GM23248 (cell line): Measurements from ENCODE around the gene NAT16. TPM values are rescaled to one million over a fixed set of nuclear protein-coding genes. Genes with fewer than 3 reads are reported as not detected.
"Not testable (repeated sequence)": the region's sequence is repeated elsewhere in the genome, so short reads cannot be mapped to it uniquely, and the experiment has no call there.

ENCODE experiments used
- DNase-seq: peaks from one replicate; pipeline ENCODE4 v3.0.0-alpha.2; 2015
- H2AFZ ChIP-seq: fragments of 200-600 bp; sonication (generic); 2 replicates; pipeline ENCODE4 v1.6.1; 2016; ENCODE audit warnings: antibody characterized with exemption
- H3F3A ChIP-seq: fragments of 200-600 bp; sonication (generic); 2 replicates; pipeline ENCODE4 v1.6.1; 2016; ENCODE audit warnings: mild to moderate bottlenecking, antibody characterized with exemption, mixed run types; ENCODE audit not compliant: insufficient read depth
- H3K27ac ChIP-seq: fragments of 200-600 bp; sonication (generic); 2 replicates; pipeline ENCODE4 v1.5.1; 2016; ENCODE audit warnings: mild to moderate bottlenecking
- H3K27me3 ChIP-seq: fragments of 200-600 bp; sonication (generic); replicated peaks from 2 replicates; pipeline ENCODE4 v1.6.1; 2016; ENCODE audit warnings: mild to moderate bottlenecking; ENCODE audit not compliant: insufficient read depth
- H3K36me3 ChIP-seq: fragments of 200-600 bp; sonication (generic); 2 replicates; pipeline ENCODE4 v1.6.1; 2016; ENCODE audit warnings: low read depth, mild to moderate bottlenecking
- H3K4me1 ChIP-seq: fragments of 200-600 bp; sonication (generic); 2 replicates; pipeline ENCODE4 v1.6.1; 2016; ENCODE audit warnings: mild to moderate bottlenecking; ENCODE audit not compliant: insufficient read depth
- H3K4me2 ChIP-seq: fragments of 200-600 bp; sonication (generic); one replicate; pipeline ENCODE4 v1.6.1; 2016; ENCODE audit warnings: mild to moderate bottlenecking; ENCODE audit not compliant: unreplicated experiment
- H3K4me3 ChIP-seq: fragments of 200-600 bp; sonication (generic); 2 replicates; pipeline ENCODE4 v1.5.1; 2016; ENCODE audit warnings: mild to moderate bottlenecking
- H3K79me2 ChIP-seq: fragments of 200-600 bp; sonication (generic); 2 replicates; pipeline ENCODE4 v1.6.1; 2016; ENCODE audit warnings: mild to moderate bottlenecking; ENCODE audit not compliant: insufficient read depth
- H3K9ac ChIP-seq: fragments of 200-600 bp; sonication (generic); 2 replicates; pipeline ENCODE4 v1.6.1; 2016; ENCODE audit warnings: mild to moderate bottlenecking
- H3K9me2 ChIP-seq: fragments of 200-600 bp; sonication (generic); 2 replicates; pipeline ENCODE4 v1.6.1; 2016; ENCODE audit warnings: mixed run types, mild to moderate bottlenecking, moderate library complexity; ENCODE audit not compliant: insufficient read depth
- H3K9me3 ChIP-seq: fragments of 200-600 bp; sonication (generic); one replicate; pipeline ENCODE4 v1.6.1; 2017; ENCODE audit warnings: low read depth
- H4K20me1 ChIP-seq: fragments of 200-600 bp; sonication (generic); 2 replicates; pipeline ENCODE4 v1.6.0; 2016; ENCODE audit not compliant: insufficient read depth
- EZH2 ChIP-seq: fragments of 200-600 bp; sonication (generic); IDR thresholded peaks from 2 replicates; pipeline ENCODE4 v1.6.1; 2018; ENCODE audit warnings: antibody characterized with exemption, mild to moderate bottlenecking; ENCODE audit not compliant: insufficient read depth, poor library complexity, severe bottlenecking
- EZH2phosphoT487 ChIP-seq: fragments of 200-600 bp; sonication (generic); IDR thresholded peaks from 2 replicates; pipeline ENCODE4 v1.6.1; 2018; ENCODE audit warnings: antibody characterized with exemption, moderate library complexity, mild to moderate bottlenecking, low read depth; ENCODE audit not compliant: insufficient read depth
- WGBS, 2 experiments: methylation state at CpG; one replicate each; pipeline ENCODE4 v1.1.6; 2015 to 2017; ENCODE audit warnings: low lambda C conversion rate in 2 of 2, low coverage in 1 of 2; ENCODE audit errors: missing lambda C conversion rate in 2 of 2; 5-methylcytosine and 5-hydroxymethylcytosine counted together
- in situ Hi-C: fragments of 300-500 bp; cut with MboI; formaldehyde crosslinking; loops from 2 replicates; pipeline ENCODE4 v1.15.0; 2020
- polyA plus RNA-seq: library from polyadenylated mRNA; unstranded; fragments of >200 nt; fragmentation: Nextera tagmentation; extraction: Ambion mirVana; gene quantifications from 2 replicates; pipeline ENCODE4 v1.2.1, GENCODE V29; 2016
- total RNA-seq: library from RNA; depleted of rRNA; stranded (reverse); fragments of >200 nt; shearing (Covaris generic); gene quantifications from 2 replicates; pipeline ENCODE4 v1.2.3, GENCODE V29; 2014

The NAT16 gene
- total and polyA plus RNA-seq, 2 experiments from 2014 or later = not detected

DNA sequence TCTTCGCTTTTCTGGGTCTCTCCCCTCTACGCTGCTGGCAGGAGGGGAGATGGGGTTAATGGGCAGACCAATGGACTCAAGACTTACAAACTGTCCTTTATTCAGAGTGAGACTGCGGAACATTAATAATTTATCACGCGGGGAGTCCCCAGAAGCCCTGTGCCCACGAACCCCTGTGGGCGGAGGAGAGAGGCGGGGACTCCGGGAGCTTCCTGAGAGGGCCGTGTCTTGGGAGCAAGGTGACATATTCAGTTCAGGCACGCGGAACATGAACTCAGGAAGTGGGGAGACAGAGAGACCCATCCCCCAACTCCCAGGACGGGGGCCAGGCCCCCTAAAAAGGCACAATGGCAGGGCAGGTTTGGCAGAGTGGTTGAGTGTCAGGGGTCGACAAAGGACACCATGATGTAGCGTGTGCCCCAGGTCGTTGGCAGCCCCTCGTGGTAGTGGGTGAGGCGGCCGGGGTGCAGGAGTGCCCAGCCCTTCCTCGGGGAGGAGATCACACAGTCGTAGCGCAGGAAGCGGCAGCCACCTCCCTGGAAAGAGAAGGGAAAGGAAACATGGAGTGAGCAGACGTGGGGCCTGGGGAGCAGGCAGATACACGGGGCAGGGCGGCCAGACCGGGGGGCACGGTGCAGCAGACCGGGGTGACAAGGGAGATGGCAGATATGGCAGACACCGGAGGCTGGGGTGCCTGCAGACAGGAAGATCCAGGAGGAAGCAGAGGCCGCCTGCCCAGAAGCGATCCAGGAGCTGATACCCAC, 26.0 kb upstream of the NAT16 start:
- DNase-seq = no peak
- 87 to 88% methylated on average over 28 to 32 of the region's 32 CpGs for WGBS, 2 experiments
- no peaks in the 10 kb centered on the region for H3K4me1 ChIP-seq

DNA sequence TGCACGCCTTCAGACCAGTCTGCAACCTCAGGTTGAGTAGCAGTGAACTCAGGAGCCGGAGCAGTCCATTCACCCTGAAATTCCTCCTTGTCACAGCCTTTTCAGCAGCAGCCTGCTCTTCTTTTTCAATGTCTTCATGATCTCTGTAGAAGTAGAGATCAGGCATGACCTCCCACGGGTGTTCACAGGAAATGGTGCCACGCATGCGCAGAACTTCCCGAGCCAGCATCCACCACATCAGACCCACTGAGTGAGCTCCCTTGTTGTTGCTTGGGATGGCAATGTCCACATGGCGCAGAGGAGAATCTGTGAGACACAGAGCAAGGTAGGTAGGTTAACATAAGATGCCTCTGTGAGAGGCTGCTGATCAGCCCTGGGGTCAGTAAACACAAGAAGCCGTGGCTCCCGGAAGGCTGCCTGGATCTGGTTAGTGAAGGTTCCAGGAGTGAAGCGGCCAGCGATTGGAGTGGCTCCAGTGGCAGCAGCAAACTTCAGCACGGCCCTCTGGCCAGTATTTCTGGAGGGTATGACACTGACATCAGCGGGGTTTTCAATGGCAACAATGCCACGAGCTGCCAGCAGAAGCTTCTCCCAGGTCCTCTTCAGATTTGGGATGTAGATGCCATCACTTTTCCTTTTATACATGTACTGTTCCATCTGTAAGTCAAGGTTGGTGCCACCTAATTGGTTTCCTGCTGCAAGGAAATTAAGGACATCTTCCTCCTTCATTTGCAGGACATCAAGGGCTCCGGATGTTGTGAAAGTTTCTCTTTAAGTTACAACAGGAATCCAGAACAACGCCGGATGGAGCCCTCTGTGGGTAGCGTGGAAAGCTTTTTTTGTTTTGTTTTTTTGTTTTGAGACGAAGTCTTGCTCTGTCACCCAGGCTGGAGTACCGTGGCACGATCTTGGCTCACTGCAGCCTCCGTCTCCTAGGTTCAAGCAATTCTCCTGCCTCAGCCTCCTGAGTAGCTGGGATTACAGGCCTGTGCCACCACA, 23.9 kb upstream of the NAT16 start:
- DNase-seq = peak; percentile 62
- H3K9me3 ChIP-seq, H3K4me1 ChIP-seq, H3K4me3 ChIP-seq, H3K9ac ChIP-seq, H3K27ac ChIP-seq, in situ Hi-C loops, H3K36me3 ChIP-seq, H3K4me2 ChIP-seq, H4K20me1 ChIP-seq, H3K79me2 ChIP-seq, H3F3A ChIP-seq, H3K9me2 ChIP-seq: not testable (repeated sequence)
- WGBS, 2 experiments = 53 to 55% methylated on average over 22 of the region's 22 CpGs
- Histone ChIP-seq H3K27me3 (peaks cover 26% of the 10 kb centered on the region; the same call in 1 of the 2 replicates), H2AFZ (peak overlapping the region; percentile 18)

More for the DNA sequence above, 26.0 kb upstream of the NAT16 start:
- in situ Hi-C loops = no loop called here
- Histone ChIP-seq H3K9ac (no peak overlapping the region), H3K4me2 (no peak overlapping the region), H3K4me3 (no peak overlapping the region), H3K27me3 (peaks cover 17% of the 10 kb centered on the region; the same call in 1 of the 2 replicates), H3F3A (peaks cover 6% of the 10 kb centered on the region; the same call in 1 of the 2 replicates), H3K27ac (no peak overlapping the region), H3K9me2 (no peaks in the 10 kb centered on the region), H4K20me1 (no peaks in the 10 kb centered on the region), H2AFZ (no peak overlapping the region), H3K36me3 (no peaks in the 10 kb centered on the region; the same call in 1 of the 2 replicates), H3K79me2 (no peaks in the 10 kb centered on the region), H3K9me3 (no peaks in the 10 kb centered on the region)
- TF ChIP-seq EZH2 (no peak), EZH2phosphoT487 (no peak)

DNA sequence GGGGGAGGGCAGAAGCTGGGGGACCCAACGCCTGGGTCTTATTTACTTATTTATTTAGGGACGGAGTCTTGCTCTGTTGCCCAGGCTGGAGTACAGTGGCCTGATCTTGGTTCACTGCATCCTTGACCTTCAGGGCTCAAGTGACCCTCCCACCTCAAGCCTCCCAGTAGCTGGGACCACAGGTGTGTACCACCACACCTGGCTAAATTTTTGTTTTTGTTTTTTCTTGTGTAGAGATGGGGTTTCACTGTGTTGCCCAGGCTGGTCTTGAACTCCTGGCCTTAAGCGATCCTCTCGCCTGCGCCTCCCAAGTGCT, 22.5 kb upstream of the NAT16 start:
- Histone ChIP-seq H3F3A (peaks cover 6% of the 10 kb centered on the region; the same call in 1 of the 2 replicates), H3K27me3 (peaks cover 26% of the 10 kb centered on the region; the same call in 1 of the 2 replicates), H3K4me2 (no peak overlapping the region), H3K9me2 (no peaks in the 10 kb centered on the region), H3K27ac (no peak overlapping the region), H3K9me3 (no peaks in the 10 kb centered on the region), H3K4me3 (no peak overlapping the region), H2AFZ (no peak overlapping the region), H3K79me2 (no peaks in the 10 kb centered on the region), H4K20me1 (no peaks in the 10 kb centered on the region), H3K9ac (no peak overlapping the region), H3K4me1 (no peaks in the 10 kb centered on the region), H3K36me3 (no peaks in the 10 kb centered on the region)
- no peak for DNase-seq
- TF ChIP-seq EZH2 (no peak), EZH2phosphoT487 (no peak)
- in situ Hi-C loops = no loop called here
- WGBS, 2 experiments = 79% methylated on average over 5 of the region's 5 CpGs

DNA sequence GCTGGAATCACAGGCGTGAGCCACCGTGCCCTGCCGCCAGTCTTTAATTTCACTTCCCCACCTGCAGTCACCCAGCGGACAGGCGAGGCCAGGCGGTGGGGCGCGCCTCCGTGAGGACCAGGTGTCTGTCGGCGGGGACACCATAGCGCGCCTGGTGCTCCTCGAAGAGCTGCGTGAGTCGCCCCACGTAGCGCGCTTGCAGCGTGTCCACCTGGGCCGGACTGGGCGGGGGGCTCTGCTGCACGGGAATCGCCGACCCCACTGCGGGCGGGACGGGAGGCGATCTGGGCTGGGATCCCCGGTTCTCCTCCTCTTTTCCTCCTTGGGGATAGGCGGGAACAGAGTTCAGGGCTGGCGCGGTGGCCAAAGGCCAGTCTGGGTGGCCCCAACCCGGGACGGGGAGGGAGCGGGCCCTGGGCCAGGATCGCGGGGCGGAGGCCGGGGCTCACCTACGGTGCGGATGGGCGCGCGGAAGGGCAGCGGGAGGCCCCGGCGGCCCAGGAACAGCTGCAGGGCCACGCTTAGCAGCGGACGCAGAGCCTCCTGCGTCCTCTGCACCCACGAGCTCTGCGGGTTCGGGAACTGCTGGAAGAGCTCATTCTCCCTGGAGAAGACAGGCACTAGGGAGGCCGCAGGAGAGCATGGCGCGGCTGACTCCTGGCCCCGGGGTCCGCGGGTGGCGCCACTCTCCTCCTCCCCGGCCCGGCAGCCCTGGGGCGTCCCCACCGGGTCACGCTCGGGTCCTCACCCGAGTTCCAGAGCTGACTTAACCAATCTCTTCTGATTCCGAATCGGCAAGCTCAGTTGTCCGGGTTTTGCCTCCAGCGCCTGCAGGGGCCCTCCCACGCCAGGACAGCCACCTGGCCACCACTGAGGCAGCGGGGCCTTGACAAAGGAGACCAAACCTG, 21.9 kb upstream of the NAT16 start:
- in situ Hi-C loops = no loop called here
- Histone ChIP-seq H3K79me2 (no peaks in the 10 kb centered on the region), H3K9me2 (no peaks in the 10 kb centered on the region), H3K36me3 (no peaks in the 10 kb centered on the region), H4K20me1 (no peaks in the 10 kb centered on the region), H3F3A (peaks cover 6% of the 10 kb centered on the region; the same call in 1 of the 2 replicates), H3K27ac (no peak overlapping the region), H2AFZ (no peak overlapping the region), H3K9ac (no peak overlapping the region), H3K9me3 (no peaks in the 10 kb centered on the region), H3K4me1 (no peaks in the 10 kb centered on the region), H3K4me3 (peak overlapping the region; percentile 26; the same call in 1 of the 2 replicates), H3K27me3 (peaks cover 26% of the 10 kb centered on the region; the same call in 1 of the 2 replicates), H3K4me2 (peak overlapping the region; percentile 31)
- WGBS, 2 experiments = 11% methylated on average over 68 to 72 of the region's 75 CpGs
- no peak for TF ChIP-seq EZH2phosphoT487
- TF ChIP-seq EZH2 = peak; percentile 36
- DNase-seq = peak; percentile 28
